ENCODE results near the gene TSTD1. TPM values are rescaled to one million over a fixed set of nuclear protein-coding genes. Genes with fewer than 3 reads are reported as not detected.

TSTD1 gene
- 100 to 1,000 TPM; 229 to 385 (median 349) TPM for polyA plus RNA-seq

- peaks cover 3 to 25% (median 15%) of the 10 kb centered on the region in 3 donors for H3K36me3 Mint-ChIP-seq
- DNase-seq = peak; percentile 84 to 85 (median 84)
- H3K4me3 Mint-ChIP-seq = peak within 1 kb of the TSS; percentile 91 to 94 (median 92)
- no peaks in the 10 kb centered on the region for H3K9me3 Mint-ChIP-seq
- peaks cover 3 to 6% (median 5%) of the 10 kb centered on the region in 3 donors for H3K27me3 Mint-ChIP-seq (ENCODE audit: low read depth in 3 of 3)
- H3K4me1 Mint-ChIP-seq = peaks cover 42 to 45% of the 10 kb centered on the region in 2 donors
- H3K27ac Mint-ChIP-seq = peak within 1 kb of the TSS; percentile 85 to 97 (median 96)
Observed at GRCh38 chr1:161038523-161039153, at the start of gene TSTD1. TSS of gene TSTD1 (minus strand) at chr1:161038964. CDS start at chr1:161038889, 75 bp downstream.

- Mint-ChIP-seq H3K9me3 (no peaks in the 10 kb centered on the region), H3K36me3 (no peaks in the 10 kb centered on the region), H3K4me3 (no peak overlapping the region), H3K4me1 (no peaks in the 10 kb centered on the region), H3K27ac (no peak overlapping the region), H3K27me3 (ENCODE audit: low read depth in 3 of 3) (peaks cover 0 to 2% (median 1%) of the 10 kb centered on the region in 3 donors)
- DNase-seq = no peak
Observed at GRCh38 chr1:161086457-161086856, 47.7 kb upstream of the TSTD1 start.

GRCh38 chr1:161085165-161085564 lies 46.4 kb upstream of the TSTD1 start:
- H3K4me1 Mint-ChIP-seq = no peaks in the 10 kb centered on the region
- H3K27me3 Mint-ChIP-seq (ENCODE audit: low read depth in 3 of 3) = peaks cover 0 to 2% (median 1%) of the 10 kb centered on the region in 3 donors
- no peak for DNase-seq
- no peak overlapping the region for H3K27ac Mint-ChIP-seq
- no peaks in the 10 kb centered on the region for H3K9me3 Mint-ChIP-seq
- no peaks in the 10 kb centered on the region for H3K36me3 Mint-ChIP-seq
- no peak overlapping the region for H3K4me3 Mint-ChIP-seq

GRCh38 chr1:161084597-161084988 lies 45.8 kb upstream of the TSTD1 start:
- DNase-seq = no peak
- no peaks in the 10 kb centered on the region for H3K9me3 Mint-ChIP-seq
- H3K4me1 Mint-ChIP-seq = no peaks in the 10 kb centered on the region
- H3K27me3 Mint-ChIP-seq (ENCODE audit: low read depth in 3 of 3) = peaks cover 0 to 2% (median 1%) of the 10 kb centered on the region in 3 donors
- no peak overlapping the region for H3K4me3 Mint-ChIP-seq
- no peaks in the 10 kb centered on the region for H3K36me3 Mint-ChIP-seq
- no peak overlapping the region for H3K27ac Mint-ChIP-seq

- no peaks in the 10 kb centered on the region for H3K4me1 Mint-ChIP-seq
Observed at GRCh38 chr1:161083748-161084596, 45.2 kb upstream of the TSTD1 start.

GRCh38 chr1:161082996-161083747 lies 44.4 kb upstream of the TSTD1 start:
- H3K9me3 Mint-ChIP-seq = no peaks in the 10 kb centered on the region
- no peaks in the 10 kb centered on the region for H3K36me3 Mint-ChIP-seq
- H3K27ac Mint-ChIP-seq = no peak overlapping the region
- peaks cover 0 to 6% (median 0%) of the 10 kb centered on the region in 3 donors for H3K27me3 Mint-ChIP-seq (ENCODE audit: low read depth in 3 of 3)
- no peak for DNase-seq
- no peaks in the 10 kb centered on the region for H3K4me1 Mint-ChIP-seq
- H3K4me3 Mint-ChIP-seq = no peak overlapping the region

More at GRCh38 chr1:161083748-161084596, 45.2 kb upstream of the TSTD1 start:
- peaks cover 0 to 2% (median 1%) of the 10 kb centered on the region in 3 donors for H3K27me3 Mint-ChIP-seq (ENCODE audit: low read depth in 3 of 3)
- no peaks in the 10 kb centered on the region for H3K36me3 Mint-ChIP-seq
- DNase-seq = no peak
- H3K27ac Mint-ChIP-seq = no peak overlapping the region
- H3K9me3 Mint-ChIP-seq = no peaks in the 10 kb centered on the region
- H3K4me3 Mint-ChIP-seq = no peak overlapping the region

GRCh38 chr1:161082483-161082882 lies 43.7 kb upstream of the TSTD1 start:
- peaks cover 0 to 6% (median 0%) of the 10 kb centered on the region in 3 donors for H3K27me3 Mint-ChIP-seq (ENCODE audit: low read depth in 3 of 3)
- H3K4me3 Mint-ChIP-seq = no peak overlapping the region
- no peaks in the 10 kb centered on the region for H3K9me3 Mint-ChIP-seq
- no peaks in the 10 kb centered on the region for H3K36me3 Mint-ChIP-seq
- DNase-seq = no peak
- H3K4me1 Mint-ChIP-seq = no peaks in the 10 kb centered on the region
- no peak overlapping the region for H3K27ac Mint-ChIP-seq

- Mint-ChIP-seq H3K4me3 (no peak overlapping the region), H3K9me3 (no peaks in the 10 kb centered on the region), H3K27ac (no peak overlapping the region), H3K36me3 (no peaks in the 10 kb centered on the region), H3K4me1 (no peaks in the 10 kb centered on the region), H3K27me3 (ENCODE audit: low read depth in 3 of 3) (peaks cover 0 to 6% (median 0%) of the 10 kb centered on the region in 3 donors)
- DNase-seq = no peak
Observed at GRCh38 chr1:161081519-161081918, 42.8 kb upstream of the TSTD1 start.

- H3K27ac Mint-ChIP-seq = no peak overlapping the region
- peaks cover 0 to 3% (median 0%) of the 10 kb centered on the region in 3 donors for H3K27me3 Mint-ChIP-seq (ENCODE audit: low read depth in 3 of 3)
- H3K4me1 Mint-ChIP-seq = no peaks in the 10 kb centered on the region
- DNase-seq = no peak
- no peaks in the 10 kb centered on the region for H3K36me3 Mint-ChIP-seq
- no peak overlapping the region for H3K4me3 Mint-ChIP-seq
- no peaks in the 10 kb centered on the region for H3K9me3 Mint-ChIP-seq
Observed at GRCh38 chr1:161080441-161081405, 42.0 kb upstream of the TSTD1 start.

GRCh38 chr1:161079436-161080110 lies 40.8 kb upstream of the TSTD1 start:
- no peak for DNase-seq
- H3K9me3 Mint-ChIP-seq = no peaks in the 10 kb centered on the region
- H3K27ac Mint-ChIP-seq = no peak overlapping the region

GRCh38 chr1:161077426-161077825 lies 38.7 kb upstream of the TSTD1 start:
- Mint-ChIP-seq H3K4me1 (peaks cover 1 to 9% of the 10 kb centered on the region in 2 donors), H3K9me3 (no peaks in the 10 kb centered on the region), H3K27ac (no peak overlapping the region), H3K36me3 (no peaks in the 10 kb centered on the region), H3K27me3 (ENCODE audit: low read depth in 3 of 3) (peaks cover 0 to 3% (median 0%) of the 10 kb centered on the region in 3 donors), H3K4me3 (no peak overlapping the region)
- no peak for DNase-seq

More at GRCh38 chr1:161079436-161080110, 40.8 kb upstream of the TSTD1 start:
- peaks cover 0 to 3% (median 0%) of the 10 kb centered on the region in 3 donors for H3K27me3 Mint-ChIP-seq (ENCODE audit: low read depth in 3 of 3)
- H3K36me3 Mint-ChIP-seq = no peaks in the 10 kb centered on the region
- no peak overlapping the region for H3K4me3 Mint-ChIP-seq
- H3K4me1 Mint-ChIP-seq = no peaks in the 10 kb centered on the region

GRCh38 chr1:161076410-161076809 lies 37.6 kb upstream of the TSTD1 start:
- Mint-ChIP-seq H3K27ac (no peak overlapping the region), H3K4me3 (no peak overlapping the region), H3K27me3 (ENCODE audit: low read depth in 3 of 3) (peaks cover 2 to 3% (median 3%) of the 10 kb centered on the region in 3 donors), H3K4me1 (peaks cover 10 to 19% of the 10 kb centered on the region in 2 donors), H3K36me3 (no peaks in the 10 kb centered on the region), H3K9me3 (no peaks in the 10 kb centered on the region)
- DNase-seq = no peak

Data from immature natural killer cell (primary cell).